IgD-negative memory B cell (primary cell): ENCODE results near the gene WNK1. TPM values are rescaled to one million over a fixed set of nuclear protein-coding genes. Genes with fewer than 3 reads are reported as not detected.
"Not testable (repeated sequence)": the region's sequence is repeated elsewhere in the genome, so short reads cannot be mapped to it uniquely, and the experiment has no call there.

Source experiments
- H3K27ac Mint-ChIP-seq, 3 donors: one replicate each; pipeline ENCODE4 v1.8.0; 2020 to 2022; ENCODE audit warnings: mild to moderate bottlenecking in 3 of 3, mixed read lengths in 3 of 3, moderate library complexity in 1 of 3
- H3K27me3 Mint-ChIP-seq: one replicate; pipeline ENCODE4 v1.8.0; 2021; ENCODE audit warnings: mixed read lengths
- H3K36me3 Mint-ChIP-seq: one replicate; pipeline ENCODE4 v1.8.0; 2020; ENCODE audit warnings: mild to moderate bottlenecking, mixed read lengths
- H3K4me1 Mint-ChIP-seq, 3 donors: one replicate each; pipeline ENCODE4 v1.8.0; 2020 to 2022; ENCODE audit warnings: mixed read lengths in 3 of 3, mild to moderate bottlenecking in 1 of 3
- H3K4me3 Mint-ChIP-seq, 4 donors: one replicate each; pipeline ENCODE4 v1.8.0; 2020 to 2022; ENCODE audit warnings: mild to moderate bottlenecking in 4 of 4, mixed read lengths in 4 of 4, moderate library complexity in 3 of 4
- H3K9me3 Mint-ChIP-seq, 3 donors: one replicate each; pipeline ENCODE4 v1.8.0; 2020 to 2021; ENCODE audit warnings: mixed read lengths in 3 of 3, mild to moderate bottlenecking in 1 of 3
- polyA plus RNA-seq: library from polyadenylated mRNA; unstranded; fragments of 300-500 nt; fragmentation: Illumina TruSeq; gene quantifications from one replicate; pipeline ENCODE4 v1.2.3, GENCODE V29; 2021

The WNK1 gene
- polyA plus RNA-seq, 1 donor from 2014 or later, result 47.0 TPM

GRCh38 chr12:754851-755562, 2.6 kb downstream of the WNK1 start:
- Mint-ChIP-seq H3K36me3 (no peaks in the 10 kb centered on the region), H3K27me3 (no peaks in the 10 kb centered on the region), H3K27ac (peak overlapping the region; percentile 84 to 91 (median 85)), H3K9me3 (no peaks in the 10 kb centered on the region), H3K4me1 (peaks cover 15 to 38% (median 17%) of the 10 kb centered on the region in 3 donors), H3K4me3 (peak overlapping the region; percentile 90 to 99 (median 96))

- H3K36me3 Mint-ChIP-seq, result peaks cover 3% of the 10 kb centered on the region
- H3K27ac Mint-ChIP-seq, result peak overlapping the region in 2 of 3 donors; percentile 20 to 39
- no peaks in the 10 kb centered on the region for H3K27me3 Mint-ChIP-seq
- peaks cover 19 to 51% (median 26%) of the 10 kb centered on the region in 3 donors for H3K4me1 Mint-ChIP-seq
- peak overlapping the region in 3 of 4 donors; percentile 17 to 62 (median 52) for H3K4me3 Mint-ChIP-seq
- H3K9me3 Mint-ChIP-seq, result no peaks in the 10 kb centered on the region
These were observed 7.2 kb downstream of the WNK1 start for GRCh38 chr12:759628-760027.

- Mint-ChIP-seq H3K36me3 (peaks cover 4% of the 10 kb centered on the region), H3K4me3 (peak overlapping the region in 1 of 4 donors; percentile 49), H3K27ac (peak overlapping the region in 1 of 3 donors; percentile 70), H3K4me1 (peaks cover 19 to 41% (median 19%) of the 10 kb centered on the region in 3 donors), H3K9me3 (no peaks in the 10 kb centered on the region), H3K27me3 (no peaks in the 10 kb centered on the region)
These were observed 8.9 kb downstream of the WNK1 start for GRCh38 chr12:761256-761655.

- Mint-ChIP-seq H3K9me3 (no peaks in the 10 kb centered on the region), H3K36me3 (peaks cover 6% of the 10 kb centered on the region), H3K4me1 (peaks cover 27 to 47% (median 33%) of the 10 kb centered on the region in 3 donors), H3K27ac (peak overlapping the region in 1 of 3 donors; percentile 6), H3K4me3 (no peak overlapping the region), H3K27me3 (no peaks in the 10 kb centered on the region)
These were observed 13.5 kb downstream of the WNK1 start for GRCh38 chr12:765840-766239.

GRCh38 chr12:768434-768833, 16.1 kb downstream of the WNK1 start:
- peak overlapping the region in 2 of 3 donors; percentile 1 to 39 for H3K27ac Mint-ChIP-seq
- H3K27me3 Mint-ChIP-seq, result no peaks in the 10 kb centered on the region
- H3K9me3 Mint-ChIP-seq, result no peaks in the 10 kb centered on the region
- peak overlapping the region in 1 of 4 donors; percentile 58 for H3K4me3 Mint-ChIP-seq
- peaks cover 33 to 43% (median 42%) of the 10 kb centered on the region in 3 donors for H3K4me1 Mint-ChIP-seq
- peaks cover 3% of the 10 kb centered on the region for H3K36me3 Mint-ChIP-seq

- peaks cover 43 to 54% (median 53%) of the 10 kb centered on the region in 3 donors for H3K4me1 Mint-ChIP-seq
- peaks cover 5% of the 10 kb centered on the region for H3K36me3 Mint-ChIP-seq
- H3K27me3 Mint-ChIP-seq, result no peaks in the 10 kb centered on the region
- H3K27ac Mint-ChIP-seq, result no peak overlapping the region
- peak overlapping the region in 2 of 4 donors; percentile 8 to 41 for H3K4me3 Mint-ChIP-seq
- H3K9me3 Mint-ChIP-seq, result no peaks in the 10 kb centered on the region
These were observed 18.1 kb downstream of the WNK1 start for GRCh38 chr12:770479-770878.

- Mint-ChIP-seq H3K4me1 (peaks cover 55 to 59% (median 56%) of the 10 kb centered on the region in 3 donors), H3K27ac (no peak overlapping the region), H3K4me3 (no peak overlapping the region), H3K36me3 (peaks cover 6% of the 10 kb centered on the region), H3K27me3 (no peaks in the 10 kb centered on the region), H3K9me3 (no peaks in the 10 kb centered on the region)
These were observed 19.8 kb downstream of the WNK1 start for GRCh38 chr12:772056-772697.

GRCh38 chr12:774051-774614, 21.8 kb downstream of the WNK1 start:
- Mint-ChIP-seq H3K36me3 (peaks cover 6% of the 10 kb centered on the region), H3K27ac (peak overlapping the region in 2 of 3 donors; percentile 2 to 60), H3K27me3 (no peaks in the 10 kb centered on the region), H3K4me3 (peak overlapping the region in 1 of 4 donors; percentile 59), H3K4me1 (peaks cover 47 to 59% (median 49%) of the 10 kb centered on the region in 3 donors), H3K9me3 (no peaks in the 10 kb centered on the region)

GRCh38 chr12:775973-776771, 23.8 kb downstream of the WNK1 start:
- not testable (repeated sequence) for H3K27me3 Mint-ChIP-seq, H3K36me3 Mint-ChIP-seq, H3K9me3 Mint-ChIP-seq
- Mint-ChIP-seq H3K27ac (peak overlapping the region in 1 of 3 donors; percentile 59), H3K4me3 (peak overlapping the region in 2 of 4 donors; percentile 14 to 63), H3K4me1 (peaks cover 49 to 67% (median 55%) of the 10 kb centered on the region in 3 donors)

GRCh38 chr12:776772-777373, 24.5 kb downstream of the WNK1 start:
- H3K9me3 Mint-ChIP-seq, H3K36me3 Mint-ChIP-seq, H3K27me3 Mint-ChIP-seq: not testable (repeated sequence)
- Mint-ChIP-seq H3K27ac (peak overlapping the region in 1 of 3 donors; percentile 26), H3K4me3 (peak overlapping the region in 1 of 4 donors; percentile 73), H3K4me1 (peaks cover 52 to 68% (median 56%) of the 10 kb centered on the region in 3 donors)

GRCh38 chr12:777550-778047, 25.2 kb downstream of the WNK1 start:
- no peaks in the 10 kb centered on the region for H3K27me3 Mint-ChIP-seq
- H3K4me3 Mint-ChIP-seq, result no peak overlapping the region
- peak overlapping the region in 1 of 3 donors; percentile 26 for H3K27ac Mint-ChIP-seq
- no peaks in the 10 kb centered on the region for H3K9me3 Mint-ChIP-seq
- H3K4me1 Mint-ChIP-seq, result peaks cover 54 to 67% (median 56%) of the 10 kb centered on the region in 3 donors
- H3K36me3 Mint-ChIP-seq, result peaks cover 4% of the 10 kb centered on the region

GRCh38 chr12:778615-779014, 26.2 kb downstream of the WNK1 start:
- Mint-ChIP-seq H3K9me3 (no peaks in the 10 kb centered on the region), H3K27ac (no peak overlapping the region), H3K36me3 (peaks cover 4% of the 10 kb centered on the region), H3K4me3 (peak overlapping the region in 2 of 4 donors; percentile 33 to 83), H3K4me1 (peaks cover 49 to 60% (median 53%) of the 10 kb centered on the region in 3 donors), H3K27me3 (no peaks in the 10 kb centered on the region)

- Mint-ChIP-seq H3K4me3 (peak overlapping the region in 3 of 4 donors; percentile 58 to 82 (median 68)), H3K27ac (no peak overlapping the region), H3K9me3 (no peaks in the 10 kb centered on the region), H3K36me3 (peaks cover 4% of the 10 kb centered on the region), H3K27me3 (no peaks in the 10 kb centered on the region), H3K4me1 (peaks cover 40 to 54% (median 48%) of the 10 kb centered on the region in 3 donors)
These were observed 27.7 kb downstream of the WNK1 start for GRCh38 chr12:779745-780734.
